ENCODE results near the gene KCNK18. TPM values are rescaled to one million over a fixed set of nuclear protein-coding genes. Genes with fewer than 3 reads are reported as not detected.

The KCNK18 gene
- total and polyA plus RNA-seq, 7 experiments from 2014 or later = not detected

DNA sequence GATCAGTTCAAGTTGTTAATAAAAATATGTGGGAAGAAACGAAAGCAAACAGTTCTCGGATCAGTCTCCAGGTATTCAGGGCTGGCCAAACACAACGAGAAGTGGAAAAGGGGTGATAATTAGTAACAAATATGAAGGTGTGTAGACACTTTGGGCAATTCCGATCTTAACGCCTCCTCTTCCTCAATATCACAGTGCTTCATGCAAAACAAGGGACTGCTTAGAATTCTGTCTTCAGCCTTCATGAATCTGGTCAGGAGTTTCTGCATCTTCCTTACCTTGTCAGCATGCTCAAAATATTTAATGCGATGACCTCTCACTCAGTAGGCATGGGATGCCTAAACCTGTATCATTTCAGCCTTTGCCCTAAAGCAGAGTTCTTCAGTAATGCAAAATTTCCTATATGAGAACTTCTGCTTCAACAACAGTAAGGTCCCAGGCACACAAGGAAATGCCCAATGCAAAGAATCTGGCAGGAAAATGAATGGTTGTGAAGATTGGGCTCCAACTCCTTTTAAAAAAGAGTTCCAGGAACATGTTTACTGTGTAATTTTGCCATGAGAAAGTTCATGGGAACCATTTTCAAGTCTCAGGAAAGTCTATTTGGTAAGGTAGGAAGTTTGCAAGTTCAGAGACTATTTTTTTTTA lies 35.8 kb upstream of the KCNK18 start:
- intact Hi-C loops (cut with micrococcal nuclease) = no loop called here
- peak overlapping the region in 2 of 10 donors; percentile 26 to 77 for H3K4me3 Mint-ChIP-seq
- H3K36me3 Mint-ChIP-seq = peaks cover 0 to 6% (median 0%) of the 10 kb centered on the region in 5 donors
- H3K27me3 Mint-ChIP-seq = peaks cover 81 to 88% (median 83%) of the 10 kb centered on the region in 5 donors
- Histone ChIP-seq H3K36me3 (ENCODE audit: control insufficient read depth in 2 of 3, insufficient read depth in 3 of 3, low read length in 3 of 3) (no peaks in the 10 kb centered on the region), H3K27me3 (ENCODE audit: control insufficient read depth in 2 of 2, insufficient read depth in 2 of 2, low read length in 2 of 2) (peaks cover 12 to 35% of the 10 kb centered on the region in 2 donors), H3K9me3 (ENCODE audit: control insufficient read depth in 2 of 3, low read length in 3 of 3) (no peaks in the 10 kb centered on the region), H3K4me3 (ENCODE audit: low read length) (no peak overlapping the region), H3K4me1 (ENCODE audit: control insufficient read depth in 2 of 2, insufficient read depth in 2 of 2, low read length in 2 of 2) (peaks cover 0 to 6% of the 10 kb centered on the region in 2 donors), H3K27ac (ENCODE audit: low read depth, low read length) (no peak overlapping the region)
- no peak overlapping the region for H3K27ac Mint-ChIP-seq
- H3K4me1 Mint-ChIP-seq = peaks cover 9 to 42% (median 31%) of the 10 kb centered on the region in 7 donors
- ChIA-PET CTCF (interaction anchor here (1.1 kb wide), 1 partner anchor 13 kb away, joined by 3 read pairs; no protein-coding TSS in a partner anchor), POLR2A (no interaction called here)
- no peak for ATAC-seq
- H3K9me3 Mint-ChIP-seq = peaks cover 0 to 10% (median 0%) of the 10 kb centered on the region in 11 donors
- DNase-seq = no peak

DNA sequence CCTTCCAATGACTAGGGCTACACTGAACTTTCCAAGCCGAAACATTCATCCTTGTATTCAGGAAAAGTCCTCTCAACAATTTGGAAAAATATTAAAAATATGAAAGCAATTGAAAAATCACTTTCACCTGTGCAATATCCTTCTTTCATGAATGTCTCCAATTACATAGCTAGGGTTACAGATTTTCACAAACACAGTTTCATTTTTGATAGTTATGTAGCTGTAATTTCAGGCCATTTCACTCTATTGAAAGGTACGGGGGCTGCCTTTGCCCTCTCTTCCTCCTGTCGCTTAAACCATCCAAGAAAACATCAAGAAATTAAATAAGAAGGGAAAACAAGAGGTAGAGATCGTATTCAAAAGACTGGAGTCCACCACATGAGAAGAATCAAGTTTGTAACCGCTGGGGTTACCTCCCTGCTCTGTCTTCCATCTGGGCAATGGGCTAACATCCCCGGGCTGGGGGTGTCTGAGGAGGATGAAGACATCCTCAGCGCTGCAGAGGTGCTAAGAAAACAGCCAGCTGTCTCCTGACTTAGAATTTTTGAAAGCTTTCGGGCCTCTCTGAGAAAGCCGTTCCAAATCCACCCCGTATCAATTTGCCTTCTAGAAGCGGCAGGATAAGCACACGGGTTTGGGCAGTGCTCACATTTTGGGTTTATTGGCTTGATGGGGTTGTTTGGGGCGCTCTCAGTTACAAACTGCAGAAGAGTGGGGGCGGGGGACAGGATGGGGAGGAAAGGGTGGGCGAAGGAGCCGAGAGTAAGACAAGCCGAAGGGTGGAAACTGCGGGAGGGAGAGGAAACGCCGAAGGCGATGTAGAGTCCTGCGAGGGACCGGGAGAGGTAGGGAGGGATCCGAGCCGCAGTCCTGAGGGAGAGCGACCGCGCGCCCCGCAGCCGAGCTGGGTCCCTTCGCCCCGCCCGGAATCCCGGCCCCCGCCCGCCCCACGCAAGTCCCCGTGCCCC lies 34.9 kb upstream of the KCNK18 start:
- Mint-ChIP-seq H3K4me3 (peak overlapping the region; percentile 45 to 77 (median 68)), H3K27ac (peak overlapping the region in 1 of 9 donors; percentile 58), H3K36me3 (peaks cover 0 to 6% (median 0%) of the 10 kb centered on the region in 5 donors), H3K27me3 (peaks cover 83 to 91% (median 85%) of the 10 kb centered on the region in 5 donors), H3K4me1 (peaks cover 11 to 51% (median 40%) of the 10 kb centered on the region in 7 donors), H3K9me3 (peaks cover 0 to 10% (median 0%) of the 10 kb centered on the region in 11 donors)
- Histone ChIP-seq H3K4me1 (ENCODE audit: control insufficient read depth in 2 of 2, insufficient read depth in 2 of 2, low read length in 2 of 2) (peaks cover 0 to 10% of the 10 kb centered on the region in 2 donors), H3K36me3 (ENCODE audit: control insufficient read depth in 2 of 3, insufficient read depth in 3 of 3, low read length in 3 of 3) (no peaks in the 10 kb centered on the region), H3K4me3 (ENCODE audit: low read length) (peak overlapping the region; percentile 7), H3K27ac (ENCODE audit: low read depth, low read length) (no peak overlapping the region), H3K27me3 (ENCODE audit: control insufficient read depth in 2 of 2, insufficient read depth in 2 of 2, low read length in 2 of 2) (peaks cover 12 to 31% of the 10 kb centered on the region in 2 donors), H3K9me3 (ENCODE audit: control insufficient read depth in 2 of 3, low read length in 3 of 3) (no peaks in the 10 kb centered on the region)
- DNase-seq (no peak), ATAC-seq (no peak)
- intact Hi-C loops (cut with micrococcal nuclease) = no loop called here
- CTCF ChIA-PET = interaction anchor here (1.1 kb wide), 1 partner anchor 12 kb away, joined by 3 read pairs; no protein-coding TSS in a partner anchor
- POLR2A ChIA-PET = no interaction called here

DNA sequence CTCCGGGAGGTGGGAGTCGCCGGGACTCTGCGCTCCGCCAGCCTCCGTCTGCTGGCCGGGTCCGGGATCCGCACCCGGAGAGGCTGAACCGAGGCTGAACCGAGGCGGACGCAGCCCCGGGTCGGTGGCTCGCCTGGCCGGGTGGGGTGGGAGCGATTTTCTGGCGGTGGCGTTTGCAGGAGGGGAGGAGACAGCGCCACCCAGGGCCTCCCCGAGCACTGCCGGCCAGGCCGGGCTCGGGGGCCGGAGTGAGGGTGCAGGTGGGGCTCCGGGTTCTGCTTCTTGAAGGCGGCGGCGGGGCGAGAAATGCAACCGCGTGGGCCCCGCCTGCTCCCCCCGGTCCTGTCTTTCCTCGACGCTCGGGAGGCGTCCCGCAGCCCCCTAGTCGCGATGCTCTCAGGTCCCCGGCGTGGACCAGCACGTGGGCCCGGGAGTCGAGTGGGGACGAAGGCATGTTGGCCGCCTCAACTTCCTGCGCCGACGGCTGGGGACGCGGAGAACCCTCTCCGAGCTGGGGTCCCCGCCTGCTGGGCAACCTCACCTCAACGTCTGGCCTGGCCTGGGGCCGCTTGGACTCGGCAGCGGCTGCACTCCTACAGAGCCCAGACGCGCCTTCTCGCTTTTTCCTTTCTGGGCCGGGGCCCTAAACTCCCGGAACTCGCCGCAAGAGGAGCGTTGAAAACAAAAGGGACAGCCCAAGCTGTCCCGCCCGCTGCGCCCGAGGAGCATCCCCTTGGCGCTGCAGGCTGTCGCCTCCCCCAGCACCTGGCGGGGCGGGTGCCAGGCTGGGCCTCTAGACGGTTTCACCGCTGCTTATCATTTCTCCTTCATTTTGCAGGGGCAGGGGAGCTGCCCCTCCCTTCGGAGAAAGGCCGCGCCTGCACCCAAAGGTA lies 34.0 kb upstream of the KCNK18 start:
- no peaks in the 10 kb centered on the region for H3K36me3 ChIP-seq (ENCODE audit: control insufficient read depth in 2 of 3, insufficient read depth in 3 of 3, low read length in 3 of 3)
- Mint-ChIP-seq H3K9me3 (peaks cover 0 to 10% (median 0%) of the 10 kb centered on the region in 11 donors), H3K27me3 (peaks cover 78 to 90% (median 83%) of the 10 kb centered on the region in 5 donors), H3K36me3 (peaks cover 0 to 6% (median 0%) of the 10 kb centered on the region in 5 donors), H3K4me3 (peak overlapping the region in 5 of 10 donors; percentile 53 to 77 (median 58)), H3K4me1 (peaks cover 14 to 54% (median 46%) of the 10 kb centered on the region in 7 donors), H3K27ac (no peak overlapping the region)
- peaks cover 12 to 37% of the 10 kb centered on the region in 2 donors for H3K27me3 ChIP-seq (ENCODE audit: control insufficient read depth in 2 of 2, insufficient read depth in 2 of 2, low read length in 2 of 2)
- CTCF ChIA-PET = interaction anchor here (0.7 to 1.3 kb wide), 2 partner anchors 12 to 53 kb away, joined by 3 to 7 read pairs; no protein-coding TSS in a partner anchor
- ATAC-seq (no peak), DNase-seq (no peak)
- no peaks in the 10 kb centered on the region for H3K9me3 ChIP-seq (ENCODE audit: control insufficient read depth in 2 of 3, low read length in 3 of 3)
- POLR2A ChIA-PET = no interaction called here
- H3K4me3 ChIP-seq (ENCODE audit: low read length) = no peak overlapping the region
- no peak overlapping the region for H3K27ac ChIP-seq (ENCODE audit: low read depth, low read length)
- intact Hi-C loops (cut with micrococcal nuclease) = no loop called here
- H3K4me1 ChIP-seq (ENCODE audit: control insufficient read depth in 2 of 2, insufficient read depth in 2 of 2, low read length in 2 of 2) = peaks cover 3 to 20% of the 10 kb centered on the region in 2 donors

DNA sequence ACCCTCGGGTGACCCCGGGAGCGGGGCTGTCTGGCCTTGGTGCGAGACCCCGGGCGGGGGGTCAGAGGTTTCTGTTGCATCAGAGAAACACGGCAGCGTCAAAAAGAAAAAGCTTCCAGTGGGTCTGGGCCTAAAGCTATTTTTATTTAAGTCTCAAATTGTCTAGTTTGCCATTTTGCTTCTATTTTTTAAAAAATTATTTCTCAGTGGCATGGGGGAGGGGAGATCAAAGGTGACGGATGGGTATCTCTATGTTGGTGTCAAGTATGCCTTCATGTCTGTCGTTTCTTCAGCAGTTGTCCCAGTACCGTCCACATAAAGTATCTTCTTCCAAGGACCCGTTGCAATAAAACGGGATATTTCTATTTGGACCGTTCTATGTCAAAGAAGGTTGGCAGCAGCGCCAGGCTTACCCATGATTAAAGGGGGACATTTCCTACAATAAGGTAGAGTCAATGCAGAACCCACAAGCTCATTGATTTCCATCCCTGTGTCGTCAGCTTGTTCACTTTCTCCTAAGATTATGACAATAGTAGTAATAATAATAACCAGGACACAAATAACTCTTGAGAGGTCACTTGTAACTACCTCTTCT lies 33.2 kb upstream of the KCNK18 start:
- Histone ChIP-seq H3K27ac (ENCODE audit: low read depth, low read length) (no peak overlapping the region), H3K36me3 (ENCODE audit: control insufficient read depth in 2 of 3, insufficient read depth in 3 of 3, low read length in 3 of 3) (no peaks in the 10 kb centered on the region), H3K4me3 (ENCODE audit: low read length) (no peak overlapping the region), H3K9me3 (ENCODE audit: control insufficient read depth in 2 of 3, low read length in 3 of 3) (no peaks in the 10 kb centered on the region), H3K27me3 (ENCODE audit: control insufficient read depth in 2 of 2, insufficient read depth in 2 of 2, low read length in 2 of 2) (peaks cover 12 to 38% of the 10 kb centered on the region in 2 donors), H3K4me1 (ENCODE audit: control insufficient read depth in 2 of 2, insufficient read depth in 2 of 2, low read length in 2 of 2) (peaks cover 3 to 21% of the 10 kb centered on the region in 2 donors)
- DNase-seq = no peak
- ChIA-PET CTCF (interaction anchor here (1.3 kb wide), 1 partner anchor 12 kb away, joined by 7 read pairs; no protein-coding TSS in a partner anchor), POLR2A (no interaction called here)
- peak overlapping the region in 1 of 9 donors; percentile 29 for H3K27ac Mint-ChIP-seq
- peaks cover 14 to 57% (median 46%) of the 10 kb centered on the region in 7 donors for H3K4me1 Mint-ChIP-seq
- no peak for ATAC-seq
- peak overlapping the region in 8 of 10 donors; percentile 29 to 77 (median 52) for H3K4me3 Mint-ChIP-seq
- H3K9me3 Mint-ChIP-seq = peaks cover 0 to 10% (median 0%) of the 10 kb centered on the region in 11 donors
- H3K27me3 Mint-ChIP-seq = peaks cover 74 to 92% (median 83%) of the 10 kb centered on the region in 5 donors
- H3K36me3 Mint-ChIP-seq = peaks cover 0 to 6% (median 0%) of the 10 kb centered on the region in 5 donors
- intact Hi-C loops (cut with micrococcal nuclease) = loop anchor here in 1 of 2 donors (2.0 kb wide), 2 partner anchors 23 to 31 kb away; no protein-coding TSS in a partner anchor

DNA sequence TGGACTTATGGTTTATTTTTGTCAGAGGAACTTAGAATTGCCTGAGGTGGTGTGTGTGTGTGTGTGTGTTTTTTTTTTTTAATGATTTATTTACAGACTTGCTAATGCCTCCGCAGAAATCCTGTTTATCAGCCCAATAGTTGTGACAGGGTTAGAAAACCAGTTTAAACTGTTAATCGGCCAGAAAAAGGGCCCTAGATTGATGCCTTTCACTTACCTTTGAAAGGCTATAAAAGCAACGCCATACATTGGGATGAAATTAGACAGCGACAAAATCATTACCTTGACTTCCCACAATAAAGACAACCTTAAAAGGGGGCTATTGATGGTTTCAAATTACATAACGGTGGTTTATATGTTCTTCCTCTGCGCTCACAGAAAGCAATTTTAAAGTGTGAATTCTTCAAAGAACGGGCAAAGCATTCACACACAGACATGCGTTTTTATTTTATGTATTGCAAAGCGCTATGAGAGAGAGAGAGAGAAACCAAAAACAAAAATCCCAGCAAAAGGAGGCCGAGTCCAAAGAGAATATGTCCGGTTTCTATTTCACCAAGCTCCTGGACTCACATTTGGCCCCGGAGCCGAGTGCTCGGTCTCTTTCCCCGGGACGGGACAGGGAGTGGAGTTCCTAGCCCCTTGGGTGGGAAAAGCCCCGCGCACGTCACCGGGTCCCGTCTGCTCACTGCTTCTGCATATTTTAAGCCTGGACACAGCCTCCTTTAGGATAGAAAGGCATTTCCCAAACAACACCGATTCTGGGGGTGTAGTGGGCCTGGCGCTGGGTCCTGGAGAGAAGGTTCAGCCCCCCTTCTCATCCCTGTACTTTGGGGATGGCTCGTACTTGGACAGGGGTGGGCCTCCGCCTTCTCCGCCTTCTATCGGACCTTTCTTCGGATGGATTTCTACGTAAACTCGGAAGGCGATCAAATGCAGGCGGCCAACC lies 32.4 kb upstream of the KCNK18 start:
- H3K27ac Mint-ChIP-seq = peak overlapping the region in 1 of 9 donors; percentile 29
- POLR2A ChIA-PET = no interaction called here
- H3K4me3 Mint-ChIP-seq = peak overlapping the region in 8 of 10 donors; percentile 2 to 77 (median 50)
- Histone ChIP-seq H3K9me3 (ENCODE audit: control insufficient read depth in 2 of 3, low read length in 3 of 3) (no peaks in the 10 kb centered on the region), H3K4me1 (ENCODE audit: control insufficient read depth in 2 of 2, insufficient read depth in 2 of 2, low read length in 2 of 2) (peaks cover 3 to 21% of the 10 kb centered on the region in 2 donors), H3K4me3 (ENCODE audit: low read length) (no peak overlapping the region), H3K36me3 (ENCODE audit: control insufficient read depth in 2 of 3, insufficient read depth in 3 of 3, low read length in 3 of 3) (no peaks in the 10 kb centered on the region), H3K27ac (ENCODE audit: low read depth, low read length) (no peak overlapping the region), H3K27me3 (ENCODE audit: control insufficient read depth in 2 of 2, insufficient read depth in 2 of 2, low read length in 2 of 2) (peaks cover 6 to 34% of the 10 kb centered on the region in 2 donors)
- H3K36me3 Mint-ChIP-seq = peaks cover 0 to 6% (median 0%) of the 10 kb centered on the region in 5 donors
- peaks cover 15 to 64% (median 46%) of the 10 kb centered on the region in 7 donors for H3K4me1 Mint-ChIP-seq
- DNase-seq = no peak
- peaks cover 0 to 9% (median 0%) of the 10 kb centered on the region in 11 donors for H3K9me3 Mint-ChIP-seq
- ATAC-seq = no peak
- intact Hi-C loops (cut with micrococcal nuclease) = loop anchor here in 1 of 2 donors (2.0 to 5.0 kb wide), 3 partner anchors 24 to 377 kb away; partner anchors contain the start of gene EMX2
- CTCF ChIA-PET = interaction anchor here (1.3 kb wide), 1 partner anchor 11 kb away, joined by 7 read pairs; no protein-coding TSS in a partner anchor
- H3K27me3 Mint-ChIP-seq = peaks cover 74 to 92% (median 83%) of the 10 kb centered on the region in 5 donors
